H9 (cell line): ENCODE measurements around the gene GRIK4. TPM values are rescaled to one million over a fixed set of nuclear protein-coding genes. Genes with fewer than 3 reads are reported as not detected.

Experiments used
- DNase-seq: peaks from one replicate; pipeline ENCODE4 v3.0.0-alpha.2; 2017
- H2AFZ ChIP-seq: one replicate; pipeline ENCODE4 v1.6.1; 2013; ENCODE audit warnings: mild to moderate bottlenecking, low read length, control low read depth, moderate library complexity
- H2AK5ac ChIP-seq: 2 replicates; pipeline ENCODE4 v1.6.1; 2013; ENCODE audit warnings: low read length, control low read depth, mixed read lengths; ENCODE audit not compliant: insufficient read length
- H2BK120ac ChIP-seq: one replicate; pipeline ENCODE4 v1.6.1; 2013; ENCODE audit warnings: low read depth, mild to moderate bottlenecking, low read length, control low read depth, inconsistent platforms; ENCODE audit not compliant: poor library complexity, severe bottlenecking
- H2BK12ac ChIP-seq: 2 replicates; pipeline ENCODE4 v1.6.1; 2013; ENCODE audit warnings: low read length, control low read depth, mixed read lengths, low read depth; ENCODE audit not compliant: insufficient read length
- H2BK15ac ChIP-seq: 2 replicates; pipeline ENCODE4 v1.6.1; 2013; ENCODE audit warnings: low read depth, low read length, control low read depth
- H2BK20ac ChIP-seq: one replicate; pipeline ENCODE4 v1.6.1; 2013; ENCODE audit warnings: low read depth, mild to moderate bottlenecking, low read length, control low read depth, inconsistent platforms; ENCODE audit not compliant: poor library complexity, severe bottlenecking
- H2BK5ac ChIP-seq: 2 replicates; pipeline ENCODE4 v1.6.1; 2013; ENCODE audit warnings: low read length, control low read depth, mixed read lengths; ENCODE audit not compliant: insufficient read length
- H3K14ac ChIP-seq: 2 replicates; pipeline ENCODE4 v1.6.1; 2013; ENCODE audit warnings: low read length, control low read depth; ENCODE audit not compliant: insufficient read depth
- H3K18ac ChIP-seq: 2 replicates; pipeline ENCODE4 v1.6.1; 2013; ENCODE audit warnings: low read depth, mild to moderate bottlenecking, mixed read lengths, low read length, control low read depth; ENCODE audit not compliant: insufficient read length
- H3K23ac ChIP-seq: 2 replicates; pipeline ENCODE4 v1.6.1; 2013; ENCODE audit warnings: low read length, control low read depth, mixed read lengths, low read depth; ENCODE audit not compliant: insufficient read length
- H3K23me2 ChIP-seq: 2 replicates; pipeline ENCODE4 v1.6.1; 2013; ENCODE audit warnings: low read depth, mild to moderate bottlenecking, mixed read lengths, low read length, control low read depth; ENCODE audit not compliant: insufficient read length, poor library complexity, severe bottlenecking
- H3K27ac ChIP-seq: 2 replicates; pipeline ENCODE4 v1.5.1; 2013; ENCODE audit warnings: low read length, control low read depth, mixed read lengths, low read depth; ENCODE audit not compliant: insufficient read length
- H3K27me3 ChIP-seq: 2 replicates; pipeline ENCODE4 v1.6.1; 2013; ENCODE audit warnings: low read length, control low read depth, inconsistent platforms; ENCODE audit not compliant: insufficient read depth
- H3K4ac ChIP-seq: 2 replicates; pipeline ENCODE4 v1.6.1; 2013; ENCODE audit warnings: low read depth, mild to moderate bottlenecking, control low read depth, inconsistent platforms, low read length, moderate library complexity
- H3K4me1 ChIP-seq: 2 replicates; pipeline ENCODE4 v1.6.1; 2013; ENCODE audit warnings: low read length, control low read depth, inconsistent platforms; ENCODE audit not compliant: insufficient read depth
- H3K4me2 ChIP-seq: 2 replicates; pipeline ENCODE4 v1.6.1; 2013; ENCODE audit warnings: low read length, control low read depth, mixed read lengths; ENCODE audit not compliant: insufficient read length, insufficient read depth
- H3K56ac ChIP-seq: 2 replicates; pipeline ENCODE4 v1.6.1; 2013; ENCODE audit warnings: low read depth, mild to moderate bottlenecking, mixed read lengths, low read length, control low read depth; ENCODE audit not compliant: insufficient read length
- H3K79me1 ChIP-seq: 2 replicates; pipeline ENCODE4 v1.6.1; 2013; ENCODE audit warnings: low read depth, mild to moderate bottlenecking, moderate library complexity, low read length, control low read depth, inconsistent platforms; ENCODE audit not compliant: insufficient read depth, poor library complexity, severe bottlenecking
- H3K79me2 ChIP-seq: 2 replicates; pipeline ENCODE4 v1.6.1; 2013; ENCODE audit warnings: low read length, control low read depth, inconsistent platforms; ENCODE audit not compliant: insufficient read depth
- H3K9ac ChIP-seq: 2 replicates; pipeline ENCODE4 v1.6.1; 2013; ENCODE audit warnings: low read length, control low read depth, mixed read lengths; ENCODE audit not compliant: insufficient read length; ENCODE audit errors: extremely low read depth
- H3K9me3 ChIP-seq: one replicate; pipeline ENCODE4 v1.6.1; 2013; ENCODE audit warnings: low read depth, low read length, inconsistent platforms; ENCODE audit not compliant: control insufficient read depth
- H3T11ph ChIP-seq: one replicate; pipeline ENCODE4 v1.6.1; 2013; ENCODE audit warnings: mild to moderate bottlenecking, low read length, control low read depth, inconsistent platforms
- H4K20me1 ChIP-seq: one replicate; pipeline ENCODE4 v1.6.1; 2013; ENCODE audit not compliant: control insufficient read depth, insufficient read length, insufficient read depth
- H4K5ac ChIP-seq: 2 replicates; pipeline ENCODE4 v1.6.1; 2013; ENCODE audit warnings: low read depth, mild to moderate bottlenecking, mixed read lengths, low read length, control low read depth; ENCODE audit not compliant: insufficient read length
- H4K8ac ChIP-seq: replicated peaks from 2 replicates; pipeline ENCODE4 v1.6.1; 2013; ENCODE audit warnings: low read length, control low read depth, mixed read lengths, low read depth; ENCODE audit not compliant: insufficient read length
- H4K91ac ChIP-seq: 2 replicates; pipeline ENCODE4 v1.6.1; 2013; ENCODE audit warnings: low read depth, mild to moderate bottlenecking, moderate library complexity, mixed read lengths, low read length, control low read depth; ENCODE audit not compliant: insufficient read length
- H3K27ac Mint-ChIP-seq, 3 experiments: 2 replicates in 2 of 3; 3 replicates in 1 of 3; pipeline ENCODE4 v1.8.0; 2020 to 2021; ENCODE audit warnings: mixed read lengths in 3 of 3, mild to moderate bottlenecking in 1 of 3, moderate library complexity in 1 of 3
- H3K27me3 Mint-ChIP-seq: 2 replicates; pipeline ENCODE4 v1.8.0; 2021; ENCODE audit warnings: low read depth, mild to moderate bottlenecking, moderate library complexity, mixed read lengths
- H3K36me3 Mint-ChIP-seq, 3 experiments: 2 replicates in 2 of 3; 3 replicates in 1 of 3; pipeline ENCODE4 v1.8.0; 2020 to 2021; ENCODE audit warnings: low read depth in 3 of 3, mixed read lengths in 3 of 3; ENCODE audit not compliant: insufficient read depth in 1 of 3
- H3K4me1 Mint-ChIP-seq, 2 experiments: 2 replicates each; pipeline ENCODE4 v1.8.0; 2020; ENCODE audit warnings: mixed read lengths in 2 of 2
- H3K4me3 Mint-ChIP-seq, 2 experiments: 2 replicates in 1 of 2; 3 replicates in 1 of 2; pipeline ENCODE4 v1.8.0; 2020 to 2021; ENCODE audit warnings: mild to moderate bottlenecking in 2 of 2, mixed read lengths in 2 of 2, moderate library complexity in 1 of 2
- H3K9me3 Mint-ChIP-seq, 2 experiments: 2 replicates in 1 of 2; 3 replicates in 1 of 2; pipeline ENCODE4 v1.8.0; 2020; ENCODE audit warnings: mild to moderate bottlenecking in 2 of 2, mixed read lengths in 2 of 2, moderate library complexity in 1 of 2
- CTCF ChIP-seq: fragments of 200-600 bp; sonication (generic); conservative IDR thresholded peaks from 3 replicates; pipeline ENCODE4 v1.8.0; 2021; ENCODE audit warnings: antibody characterized with exemption, mild to moderate bottlenecking
- WGBS: extraction: QIAGEN DNeasy Blood & Tissue Kit; methylation state at CpG from one replicate; pipeline ENCODE4 v1.1.7; 2013; ENCODE audit warnings: missing lambda C conversion rate, low lambda C conversion rate, mixed read lengths; ENCODE audit not compliant: insufficient read length; ENCODE audit errors: extremely low coverage; 5-methylcytosine and 5-hydroxymethylcytosine counted together
- total RNA-seq: library from RNA; stranded (reverse); gene quantifications from 2 replicates; pipeline ENCODE4 v1.2.1, GENCODE V29; 2021

GRIK4 gene
- total RNA-seq, 1 experiment from 2014 or later: 2.3 TPM

- H3K4me1 Mint-ChIP-seq: peaks cover 25 to 43% of the 10 kb centered on the region in 2 experiments
- H3K27ac ChIP-seq: no peak overlapping the region
- no peaks in the 10 kb centered on the region for H3K9me3 ChIP-seq
- no peak overlapping the region for H3K18ac ChIP-seq
- H4K8ac ChIP-seq: no peak overlapping the region
- H3K27ac Mint-ChIP-seq: no peak overlapping the region
- H3K14ac ChIP-seq: no peak overlapping the region
- no peak overlapping the region for H2AK5ac ChIP-seq
- H3K27me3 ChIP-seq: no peaks in the 10 kb centered on the region
- H3K23ac ChIP-seq: no peak overlapping the region
- no peak overlapping the region for H2BK5ac ChIP-seq
- H3K79me2 ChIP-seq: no peaks in the 10 kb centered on the region
- no peak overlapping the region for H3K56ac ChIP-seq
- no peak overlapping the region for H3K4ac ChIP-seq
- H3K4me2 ChIP-seq: no peak overlapping the region
- H3K23me2 ChIP-seq: no peaks in the 10 kb centered on the region
- no peak for TF ChIP-seq CTCF
- H4K20me1 ChIP-seq: no peaks in the 10 kb centered on the region
- peaks cover 5 to 7% of the 10 kb centered on the region in 2 experiments; a peak in 4 of 5 replicates for H3K9me3 Mint-ChIP-seq
- no peak overlapping the region for H4K91ac ChIP-seq
- H2BK120ac ChIP-seq: no peak overlapping the region
- peaks cover 0 to 9% (median 3%) of the 10 kb centered on the region in 3 experiments; a peak in 3 of 7 replicates for H3K36me3 Mint-ChIP-seq
- H4K5ac ChIP-seq: no peak overlapping the region
- WGBS: no CpG with 5 or more reads among the region's 6 CpGs
- no peak overlapping the region for H2BK15ac ChIP-seq
- no peak overlapping the region for H3K9ac ChIP-seq
- H3T11ph ChIP-seq: no peak overlapping the region
- DNase-seq: no peak
- peaks cover 28% of the 10 kb centered on the region for H3K27me3 Mint-ChIP-seq
- no peak overlapping the region for H2BK12ac ChIP-seq
- no peak overlapping the region for H2BK20ac ChIP-seq
- no peaks in the 10 kb centered on the region for H3K79me1 ChIP-seq
- no peaks in the 10 kb centered on the region for H3K4me1 ChIP-seq
- H2AFZ ChIP-seq: no peak overlapping the region
- no peak overlapping the region for H3K4me3 Mint-ChIP-seq
Observed at GRCh38 chr11:120529911-120530310, 18.4 kb downstream of the GRIK4 start.
